Measurements from ENCODE around the gene NRF1. TPM values are rescaled to one million over a fixed set of nuclear protein-coding genes. Genes with fewer than 3 reads are reported as not detected.
"Not testable (repeated sequence)": the region's sequence is repeated elsewhere in the genome, so short reads cannot be mapped to it uniquely, and the experiment has no call there.

NRF1 gene
- polyA plus RNA-seq, 5 donors: 21.3 to 27.2 (median 22.4) TPM

- no peak for DNase-seq
These were observed 169.7 kb downstream of the NRF1 start for GRCh38 chr7:129780974-129781927.

GRCh38 chr7:129781928-129782817 is 170.7 kb downstream of the NRF1 start:
- no peak for DNase-seq

- DNase-seq: no peak
These were observed 171.5 kb downstream of the NRF1 start for GRCh38 chr7:129782818-129783583.

GRCh38 chr7:129783584-129783919 is 172.0 kb downstream of the NRF1 start:
- DNase-seq: no peak

- DNase-seq: no peak
These were observed 172.9 kb downstream of the NRF1 start for GRCh38 chr7:129784437-129784782.

GRCh38 chr7:129784783-129785684 is 173.5 kb downstream of the NRF1 start:
- DNase-seq: no peak

GRCh38 chr7:129785685-129786514 is 174.4 kb downstream of the NRF1 start:
- DNase-seq: no peak

GRCh38 chr7:129786825-129787563 is 175.5 kb downstream of the NRF1 start:
- no peak for DNase-seq

GRCh38 chr7:129789000-129789399 is 177.5 kb downstream of the NRF1 start:
- DNase-seq: no peak

GRCh38 chr7:129789652-129790051 is 178.1 kb downstream of the NRF1 start:
- no peak for DNase-seq

GRCh38 chr7:129790136-129790535 is 178.6 kb downstream of the NRF1 start:
- DNase-seq: no peak

- DNase-seq: no peak
These were observed 181.2 kb downstream of the NRF1 start for GRCh38 chr7:129792721-129793120.

GRCh38 chr7:129793506-129794310 is 182.2 kb downstream of the NRF1 start:
- DNase-seq: no peak

GRCh38 chr7:129794461-129794860 is 182.9 kb downstream of the NRF1 start:
- DNase-seq: not testable (repeated sequence)

- no peak for DNase-seq
These were observed 184.8 kb downstream of the NRF1 start for GRCh38 chr7:129796186-129796775.

- DNase-seq: no peak
These were observed 185.8 kb downstream of the NRF1 start for GRCh38 chr7:129797214-129797789.

GRCh38 chr7:129798616-129799349 is 187.3 kb downstream of the NRF1 start:
- no peak for DNase-seq

Data from right lung (tissue), 5 donors.